ENCODE data around the gene PXMP2. TPM values are rescaled to one million over a fixed set of nuclear protein-coding genes. Genes with fewer than 3 reads are reported as not detected.

The PXMP2 gene
- total and polyA plus RNA-seq, 4 donors: 43.8 to 259 (median 135) TPM

- H3K9ac ChIP-seq (ENCODE audit: low read depth in 1 of 2, low read length in 2 of 2): no peak overlapping the region
- H3K27ac ChIP-seq (ENCODE audit: low read depth in 1 of 2, low read length in 2 of 2): no peak overlapping the region
- TF ChIP-seq FOXA2 (IDR thresholded peaks at IDR 0.05) (no peak), EGR1 (IDR thresholded peaks at IDR 0.05; ENCODE audit: low read depth in 2 of 2) (no peak), YY1 (IDR thresholded peaks at IDR 0.05) (no peak), GABPA (IDR thresholded peaks at IDR 0.05 in 1 of 2, conservative IDR thresholded peaks at IDR 0.05 in 1 of 2) (no peak), JUND (IDR thresholded peaks at IDR 0.05) (no peak), RAD21 (IDR thresholded peaks at IDR 0.05) (no peak), CTCF (IDR thresholded peaks at IDR 0.05; ENCODE audit: low read depth, low read length, missing input control) (no peak), ATF3 (IDR thresholded peaks at IDR 0.05) (no peak), HNF4G (IDR thresholded peaks at IDR 0.05) (no peak), REST (IDR thresholded peaks at IDR 0.05) (no peak), TAF1 (conservative IDR thresholded peaks at IDR 0.05) (no peak), ZBTB33 (IDR thresholded peaks at IDR 0.05) (no peak)
- H3K4me1 ChIP-seq (ENCODE audit: control insufficient read depth in 4 of 4, insufficient read depth in 4 of 4, low read length in 3 of 4): no peaks in the 10 kb centered on the region
- peaks cover 19 to 83% (median 52%) of the 10 kb centered on the region in 4 donors for H3K36me3 ChIP-seq (ENCODE audit: control insufficient read depth in 4 of 4, insufficient read depth in 3 of 4, low read depth in 1 of 4, low read length in 3 of 4)
- no peak for DNase-seq (ENCODE audit: low spot score)
- no peaks in the 10 kb centered on the region for H3K9me3 ChIP-seq (ENCODE audit: control insufficient read depth in 4 of 4, low read length in 3 of 4)
- WGBS: 93% methylated on average over 11 of the region's 11 CpGs
- H3K4me3 ChIP-seq (ENCODE audit: low read depth in 1 of 3, low read length in 3 of 3): no peak overlapping the region
- H3K27me3 ChIP-seq (ENCODE audit: control insufficient read depth in 4 of 4, insufficient read depth in 4 of 4, low read length in 3 of 4): no peaks in the 10 kb centered on the region
These were observed 43.0 kb downstream of the PXMP2 start for GRCh38 chr12:132730353-132730752.

- no peak overlapping the region for H3K27ac ChIP-seq (ENCODE audit: low read depth in 1 of 2, low read length in 2 of 2)
- no peak overlapping the region for H3K4me3 ChIP-seq (ENCODE audit: low read depth in 1 of 3, low read length in 3 of 3)
- H3K9ac ChIP-seq (ENCODE audit: low read depth in 1 of 2, low read length in 2 of 2): no peak overlapping the region
- no peaks in the 10 kb centered on the region for H3K9me3 ChIP-seq (ENCODE audit: control insufficient read depth in 4 of 4, low read length in 3 of 4)
- no peaks in the 10 kb centered on the region for H3K4me1 ChIP-seq (ENCODE audit: control insufficient read depth in 4 of 4, insufficient read depth in 4 of 4, low read length in 3 of 4)
- TF ChIP-seq MAX (IDR thresholded peaks at IDR 0.05) (no peak), REST (IDR thresholded peaks at IDR 0.05) (no peak), NR2F2 (IDR thresholded peaks at IDR 0.05) (no peak), HNF4A (conservative IDR thresholded peaks at IDR 0.05) (no peak), CTCF (IDR thresholded peaks at IDR 0.05; ENCODE audit: low read depth, low read length, missing input control) (no peak), EGR1 (IDR thresholded peaks at IDR 0.05; ENCODE audit: low read depth in 2 of 2) (no peak)
- DNase-seq (ENCODE audit: low spot score): no peak
- H3K36me3 ChIP-seq (ENCODE audit: control insufficient read depth in 4 of 4, insufficient read depth in 3 of 4, low read depth in 1 of 4, low read length in 3 of 4): peaks cover 20 to 81% (median 47%) of the 10 kb centered on the region in 4 donors
- 95% methylated on average over 17 of the region's 17 CpGs for WGBS
- no peaks in the 10 kb centered on the region for H3K27me3 ChIP-seq (ENCODE audit: control insufficient read depth in 4 of 4, insufficient read depth in 4 of 4, low read length in 3 of 4)
These were observed 44.2 kb downstream of the PXMP2 start for GRCh38 chr12:132731574-132731973.

All from liver (tissue), 9 donors.